NCI-H345 (cell line): ENCODE results near the gene MANBA.
A peak's percentile ranks its signal among the peaks of the same experiment; 100 is the strongest.

ENCODE experiments used
- DNase-seq: peaks from one replicate; lab custom pipeline; 2025; lab: John Stamatoyannopoulos, UW

MANBA gene

DNA sequence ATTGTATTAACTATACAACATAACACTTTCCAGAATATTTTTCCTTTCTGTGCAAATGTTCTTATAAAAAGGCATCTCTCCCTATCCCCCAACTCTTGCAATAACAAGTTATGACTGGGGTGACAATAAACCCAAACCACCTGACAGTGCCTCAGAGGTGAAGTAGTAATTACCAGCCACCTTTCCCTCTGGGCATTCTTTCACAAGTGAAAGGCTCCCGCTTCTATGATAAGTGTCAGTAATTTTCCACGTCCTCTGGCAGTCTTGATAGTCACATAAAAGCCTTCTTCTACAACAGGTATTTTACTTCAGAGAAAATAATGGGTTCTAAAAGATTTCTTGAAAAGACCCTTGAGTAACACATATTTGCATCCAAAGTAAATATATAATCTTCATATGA lies 82.7 kb downstream of the MANBA start:
- no peak for DNase-seq

DNA sequence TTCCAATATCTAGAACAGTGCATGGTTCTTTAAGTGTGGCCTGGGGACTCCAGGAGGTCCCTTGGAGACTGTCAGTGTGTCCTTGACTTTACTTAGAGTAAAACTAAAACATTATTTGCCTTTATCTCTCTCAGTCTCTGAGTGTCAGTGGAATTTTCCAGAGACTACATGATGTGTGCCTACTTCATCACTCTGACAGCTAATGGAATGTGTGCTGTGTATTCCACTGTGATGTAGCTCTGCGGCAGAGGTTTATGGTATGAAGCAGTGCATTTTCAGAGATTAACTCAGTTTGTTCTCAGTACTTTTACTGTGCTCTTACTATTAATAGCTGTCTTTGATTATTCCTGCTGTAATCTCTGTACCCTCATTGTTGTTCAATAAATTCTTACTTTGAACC lies 85.6 kb downstream of the MANBA start:
- no peak for DNase-seq

DNA sequence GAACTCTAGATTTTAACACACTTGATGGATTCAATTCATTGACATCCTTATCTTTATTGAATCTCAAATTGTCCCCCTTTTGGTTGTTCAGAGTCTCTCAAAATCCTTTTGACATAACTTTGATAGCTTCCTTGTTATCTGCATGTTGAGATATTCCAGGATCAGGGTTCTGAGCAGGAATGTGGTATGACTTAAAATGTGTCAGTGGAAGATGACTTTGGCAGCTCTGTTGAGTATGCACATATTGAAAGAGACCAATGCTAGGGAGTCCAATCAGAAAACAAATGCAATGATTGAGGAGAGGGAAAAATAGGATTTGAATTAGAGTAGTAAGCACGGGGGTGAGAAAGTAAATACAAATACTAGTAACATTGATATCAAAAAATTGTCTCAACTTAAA lies 93.8 kb downstream of the MANBA start:
- DNase-seq: no peak

DNA sequence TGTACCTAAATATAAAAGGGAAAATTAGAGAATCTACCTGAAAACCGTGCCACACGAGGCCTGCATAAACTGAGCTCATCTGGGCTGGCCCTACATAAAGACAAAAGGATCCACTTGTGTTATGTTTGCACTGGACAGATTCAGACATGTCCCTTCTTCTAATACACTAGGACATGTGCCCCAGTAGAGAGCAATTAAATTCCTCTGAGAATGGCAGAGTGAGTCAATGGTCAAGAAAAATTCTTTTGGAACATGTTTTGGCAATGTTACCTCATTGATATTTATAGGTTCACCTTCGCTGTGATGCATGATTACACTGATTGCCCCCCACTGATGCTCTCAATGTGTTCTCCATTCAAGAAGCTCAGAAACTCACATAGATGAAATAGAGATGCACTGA lies 95.2 kb downstream of the MANBA start:
- DNase-seq: peak; percentile 4

DNA sequence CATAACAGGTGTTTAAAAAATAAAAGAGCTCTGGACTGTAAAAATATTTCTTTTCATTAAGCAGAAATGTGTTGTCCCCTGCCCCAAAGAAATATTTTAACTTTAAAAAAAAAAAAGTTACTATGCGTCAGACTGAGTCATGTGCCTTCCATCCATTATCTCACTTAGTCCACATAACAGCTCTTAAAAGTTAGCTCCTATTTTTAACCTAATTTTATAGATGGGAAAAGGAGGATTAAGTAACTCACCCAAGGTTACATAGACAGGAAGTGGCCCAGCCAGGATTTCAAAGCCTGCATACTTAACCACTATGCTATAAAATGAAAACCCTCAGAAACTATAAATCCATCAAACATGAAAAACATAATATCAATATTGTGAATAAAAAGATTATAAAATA lies 97.7 kb downstream of the MANBA start:
- no peak for DNase-seq

DNA sequence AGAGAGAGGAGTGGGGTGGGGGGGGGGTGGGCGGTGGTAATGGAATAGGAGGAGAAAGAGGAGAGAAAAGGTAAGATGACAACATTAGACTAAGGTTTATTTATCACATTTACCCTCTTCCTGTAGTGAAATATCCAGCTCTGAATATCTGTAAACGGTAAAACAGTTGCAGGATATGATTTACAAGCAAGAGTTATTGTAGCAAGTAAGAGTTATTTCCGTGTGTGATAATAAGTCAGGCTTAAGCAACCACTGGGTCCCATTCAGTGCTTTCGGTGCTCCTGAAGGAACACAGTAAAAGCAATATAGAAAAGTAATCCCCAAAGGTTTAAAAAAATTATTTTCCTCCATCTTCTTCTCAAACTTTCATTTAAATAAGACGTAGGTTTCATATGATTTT lies 103.6 kb downstream of the MANBA start:
- no peak for DNase-seq

DNA sequence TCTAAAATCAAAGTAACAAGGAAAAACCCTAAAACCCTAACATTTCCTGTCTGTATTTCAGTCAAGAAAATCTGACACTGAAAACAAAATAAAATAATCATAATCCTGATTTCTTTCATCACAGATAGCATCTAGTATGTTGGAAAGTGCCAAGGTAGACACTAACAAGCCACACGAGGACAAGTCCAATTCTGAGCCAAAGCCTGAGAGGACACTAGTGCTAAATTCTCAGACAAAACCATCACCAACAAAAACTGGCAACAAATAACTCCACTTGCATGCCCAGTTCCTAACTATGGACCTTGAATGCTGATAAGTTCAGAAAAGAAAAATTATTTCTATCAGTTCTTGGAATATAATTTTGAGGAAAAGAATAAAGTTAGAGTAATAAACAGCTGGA lies 113.7 kb downstream of the MANBA start:
- DNase-seq: no peak

DNA sequence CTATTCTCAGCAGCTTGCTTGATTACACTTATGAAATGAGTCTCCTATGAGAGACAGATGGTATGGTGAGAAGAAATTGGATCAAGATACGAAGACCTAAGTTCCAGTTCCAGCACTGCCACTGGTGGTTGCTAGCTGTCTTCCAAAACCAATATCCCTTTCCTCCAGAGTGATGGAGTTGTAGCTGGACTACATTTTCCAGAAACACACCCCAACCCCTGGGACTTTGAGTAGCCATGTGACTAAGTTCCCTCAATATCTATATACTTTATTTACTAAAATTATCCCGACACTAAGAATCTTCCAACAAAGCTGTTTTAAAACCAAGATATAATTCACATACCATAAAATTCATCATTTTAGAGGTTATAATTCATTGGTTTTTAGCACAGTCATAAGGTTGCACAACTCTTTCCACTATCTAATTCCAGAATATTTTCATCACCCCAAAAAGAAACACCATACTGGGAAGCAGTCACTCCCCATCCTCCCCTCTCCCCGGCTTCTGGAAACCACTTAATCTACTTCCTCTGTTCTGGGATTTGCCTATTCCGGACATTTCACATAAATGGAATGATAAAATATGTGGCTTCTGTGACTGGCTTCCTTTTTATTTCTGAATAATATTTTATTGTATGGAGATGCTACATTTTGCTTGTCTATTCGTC lies 118.0 kb downstream of the MANBA start:
- DNase-seq: no peak

DNA sequence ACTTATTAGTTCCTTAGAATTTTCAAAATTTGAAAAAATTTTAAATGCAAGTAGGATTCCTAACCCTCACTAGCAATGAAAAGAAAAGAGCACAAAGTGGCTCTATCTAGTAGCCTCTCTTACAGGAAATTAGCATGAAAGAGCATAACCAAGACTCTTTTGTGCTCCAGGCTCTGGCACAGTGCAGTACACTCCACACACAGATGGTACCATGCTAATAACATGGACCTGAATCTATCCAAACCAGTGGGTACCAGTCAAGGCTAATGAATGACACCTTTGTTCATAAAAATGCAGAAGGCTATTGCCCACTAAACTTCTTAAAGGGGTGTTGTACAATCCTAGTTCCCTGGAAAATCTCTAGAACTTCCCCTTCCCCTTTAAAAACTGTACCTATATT lies 119.0 kb downstream of the MANBA start:
- DNase-seq: no peak

DNA sequence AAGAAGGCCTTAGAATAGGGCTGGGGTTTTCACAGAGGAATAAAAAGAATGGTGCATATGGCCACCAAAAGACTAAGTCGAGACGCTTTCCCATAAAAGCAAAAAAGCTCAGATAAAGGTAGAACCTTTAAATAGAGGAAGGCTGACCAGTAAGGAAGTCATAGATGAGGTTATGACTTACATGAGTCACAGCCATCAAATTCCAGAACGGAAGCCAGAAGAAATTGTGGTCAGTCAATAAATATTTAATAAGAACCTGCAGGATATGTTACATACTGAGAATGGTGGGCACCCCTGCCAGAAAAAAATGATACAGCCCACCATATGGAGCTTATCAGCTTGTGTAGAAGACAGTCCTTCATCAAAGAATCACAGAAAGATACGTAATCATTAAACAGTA lies 120.1 kb downstream of the MANBA start:
- no peak for DNase-seq

DNA sequence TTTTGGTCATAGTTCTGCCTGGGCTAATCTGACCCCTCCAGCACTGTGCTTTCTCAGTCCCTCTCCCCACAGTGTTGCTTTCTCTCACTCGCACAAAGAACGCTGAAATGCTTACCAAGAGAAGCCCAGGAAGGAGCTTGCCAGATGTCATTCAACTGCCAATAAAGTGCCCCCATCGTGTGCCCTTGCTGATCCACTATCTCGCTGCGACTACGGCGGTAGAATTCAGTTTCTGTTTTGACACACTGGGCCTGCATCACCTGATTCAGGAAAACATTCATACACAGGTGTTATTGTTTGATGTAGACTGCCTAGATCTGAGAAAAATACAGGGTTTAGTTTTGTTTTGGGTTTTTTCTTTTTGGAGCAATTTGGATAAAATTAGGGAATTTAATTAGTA lies 121.2 kb downstream of the MANBA start:
- DNase-seq: no peak

DNA sequence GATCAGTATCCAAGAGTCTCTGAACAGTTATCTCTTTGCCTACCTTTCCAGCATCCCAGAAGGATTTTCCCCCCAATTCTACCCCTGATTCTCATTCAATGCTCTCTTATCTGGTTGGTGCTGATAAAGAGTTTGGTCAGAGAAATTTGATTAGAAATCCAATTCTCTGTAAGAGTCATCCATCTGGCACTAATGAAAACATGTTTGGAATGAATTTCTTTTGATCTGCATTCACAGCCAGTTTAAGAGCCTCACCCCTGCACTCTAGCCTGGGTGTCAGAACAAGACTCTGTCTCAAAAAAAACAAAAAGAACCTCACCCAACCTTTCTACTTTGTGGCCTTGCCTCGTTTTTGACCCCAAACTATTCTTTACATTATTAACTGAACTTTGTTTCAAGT lies 122.1 kb downstream of the MANBA start:
- DNase-seq: no peak

DNA sequence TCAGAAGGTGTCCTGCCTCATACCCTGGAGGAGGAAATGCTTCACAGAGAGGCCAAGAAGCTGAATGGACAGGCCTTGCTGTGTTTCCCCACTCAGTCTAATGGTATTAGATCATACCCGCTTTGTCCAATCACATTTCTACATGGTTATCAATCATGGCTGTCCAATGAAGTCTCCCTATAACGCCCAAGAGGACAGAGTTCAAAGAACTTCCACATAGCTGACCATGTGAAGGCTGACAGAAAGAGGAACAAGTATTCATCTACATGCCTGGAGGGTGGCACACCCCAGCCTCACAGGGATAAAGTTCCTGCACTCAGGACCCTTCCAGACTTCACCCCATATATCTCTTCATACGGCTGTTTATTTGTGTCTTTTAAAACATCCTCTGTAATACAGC lies 123.4 kb downstream of the MANBA start:
- no peak for DNase-seq

DNA sequence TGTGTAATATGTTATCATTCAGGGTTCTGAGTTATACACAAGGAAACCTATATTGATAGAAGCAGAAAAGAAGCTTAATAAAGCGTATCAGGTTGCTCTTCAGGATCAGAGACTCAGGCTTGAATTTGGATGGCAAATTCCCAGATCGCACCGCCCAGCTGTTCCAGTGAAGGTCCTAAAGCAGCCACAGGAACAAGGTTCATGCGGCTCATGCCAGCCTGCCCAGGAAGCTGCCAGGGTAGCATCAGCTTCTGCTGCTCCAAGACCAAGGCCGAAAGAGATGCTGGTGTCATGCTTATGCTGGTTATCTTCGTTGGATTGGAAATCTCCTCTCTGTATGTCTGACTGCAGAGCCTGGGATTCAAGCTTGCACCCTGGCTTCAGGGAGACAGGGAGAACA lies 127.7 kb downstream of the MANBA start:
- DNase-seq: no peak

DNA sequence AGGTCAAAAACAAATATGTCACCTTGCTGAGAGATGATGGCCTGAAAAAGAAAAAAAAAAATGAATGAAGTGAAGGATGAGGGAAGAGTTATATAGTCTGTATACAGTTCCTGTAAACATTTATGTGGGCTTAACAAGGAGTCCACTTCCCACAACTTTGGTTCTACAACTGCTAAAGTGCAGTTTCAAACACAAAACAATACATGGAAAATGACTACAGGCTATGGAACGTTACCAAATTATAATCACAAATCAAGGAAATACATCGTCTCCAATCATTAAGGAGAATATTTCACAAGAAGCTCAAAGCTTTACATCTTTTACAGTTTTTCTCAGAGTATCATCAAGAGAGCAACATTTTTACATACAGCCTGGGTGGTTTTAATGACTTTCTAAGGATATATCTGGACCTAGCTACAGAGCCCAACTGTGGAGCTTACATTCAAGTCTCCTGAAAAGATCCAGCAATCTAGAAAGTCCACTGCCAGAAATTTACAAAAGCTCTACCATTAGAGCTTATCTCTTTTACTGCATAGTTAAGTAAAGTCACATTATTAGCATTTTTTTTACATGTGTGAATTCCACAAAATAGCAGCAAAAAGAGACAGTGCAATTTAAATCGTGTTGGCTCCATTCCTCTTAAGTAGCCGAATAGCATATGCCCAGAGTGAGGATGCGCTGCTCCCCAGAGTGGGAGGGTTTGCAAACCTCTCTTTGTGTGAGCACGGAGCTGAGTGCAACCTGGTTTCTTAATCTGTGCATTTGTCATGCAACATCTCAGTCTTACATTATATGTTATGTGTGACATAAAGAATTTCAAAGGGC lies 128.3 kb downstream of the MANBA start:
- DNase-seq: no peak

DNA sequence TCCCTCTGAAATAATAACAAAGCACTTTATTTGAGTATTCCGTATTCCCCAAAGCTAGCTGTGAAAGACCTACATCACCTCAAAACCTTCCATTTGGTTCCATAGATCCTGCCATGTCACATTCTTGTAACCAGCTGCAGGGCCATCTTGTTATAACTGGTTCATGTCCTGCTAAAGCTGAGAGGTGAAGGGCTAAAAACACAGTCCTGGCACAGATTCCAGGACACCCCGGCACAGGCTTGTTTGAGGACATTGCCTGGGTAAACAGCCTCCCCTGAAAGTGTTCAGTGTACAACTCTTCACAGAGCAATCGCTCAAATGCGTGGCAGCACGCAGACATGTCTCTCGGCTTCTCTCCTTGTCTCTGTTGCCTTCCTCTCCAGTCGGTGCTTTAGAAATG lies 129.2 kb downstream of the MANBA start:
- DNase-seq: no peak

DNA sequence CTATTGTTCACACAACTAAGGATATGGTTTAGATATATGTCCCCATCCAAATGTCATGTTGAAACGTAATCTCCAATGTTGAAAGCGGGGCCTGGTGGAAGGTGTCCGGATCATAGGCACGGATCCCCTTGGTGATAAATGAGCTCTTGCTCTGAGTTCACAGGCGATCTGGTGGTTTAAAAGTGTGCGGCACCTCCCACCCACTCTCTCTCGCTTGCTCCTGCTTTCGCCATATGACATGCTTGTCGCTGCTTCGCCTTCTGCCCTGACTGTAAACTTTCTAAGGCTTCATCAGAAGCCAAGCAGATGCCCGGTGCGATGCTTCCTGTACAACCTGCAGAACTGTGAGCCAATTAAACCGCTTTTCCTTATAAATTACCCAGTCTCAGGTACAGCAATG lies 131.1 kb downstream of the MANBA start:
- no peak for DNase-seq

DNA sequence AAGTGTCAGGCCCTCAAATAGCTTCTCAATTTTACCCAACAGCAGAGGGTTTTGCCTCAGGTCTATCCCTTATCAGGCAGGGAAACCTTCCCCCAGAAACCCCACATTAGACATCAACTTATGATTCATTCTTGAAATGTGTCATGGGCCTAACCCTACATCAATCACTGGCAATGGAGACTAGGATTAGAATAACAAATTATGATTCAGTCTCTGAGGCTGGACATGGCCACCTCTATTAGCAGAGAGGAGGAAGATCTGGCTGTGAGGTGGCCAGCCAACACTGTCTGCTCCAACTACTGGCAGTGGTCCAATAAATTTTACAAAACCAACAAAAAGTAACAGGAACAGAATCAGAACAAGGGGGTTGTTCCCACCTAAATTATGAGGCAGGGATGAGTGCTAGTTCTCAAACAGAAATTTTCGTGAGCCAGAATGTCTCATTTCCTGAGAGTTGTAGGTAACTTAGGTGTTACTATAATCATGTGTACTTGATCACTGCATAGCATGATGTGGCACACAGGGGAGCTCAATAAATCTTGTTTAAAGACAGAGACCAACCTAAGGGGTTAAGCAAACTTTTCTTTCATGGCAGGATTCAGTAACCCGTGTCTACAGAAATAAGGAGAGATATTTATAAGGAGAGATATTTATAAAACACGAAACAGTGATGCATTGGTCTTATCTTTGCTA lies 132.8 kb downstream of the MANBA start:
- DNase-seq: no peak

DNA sequence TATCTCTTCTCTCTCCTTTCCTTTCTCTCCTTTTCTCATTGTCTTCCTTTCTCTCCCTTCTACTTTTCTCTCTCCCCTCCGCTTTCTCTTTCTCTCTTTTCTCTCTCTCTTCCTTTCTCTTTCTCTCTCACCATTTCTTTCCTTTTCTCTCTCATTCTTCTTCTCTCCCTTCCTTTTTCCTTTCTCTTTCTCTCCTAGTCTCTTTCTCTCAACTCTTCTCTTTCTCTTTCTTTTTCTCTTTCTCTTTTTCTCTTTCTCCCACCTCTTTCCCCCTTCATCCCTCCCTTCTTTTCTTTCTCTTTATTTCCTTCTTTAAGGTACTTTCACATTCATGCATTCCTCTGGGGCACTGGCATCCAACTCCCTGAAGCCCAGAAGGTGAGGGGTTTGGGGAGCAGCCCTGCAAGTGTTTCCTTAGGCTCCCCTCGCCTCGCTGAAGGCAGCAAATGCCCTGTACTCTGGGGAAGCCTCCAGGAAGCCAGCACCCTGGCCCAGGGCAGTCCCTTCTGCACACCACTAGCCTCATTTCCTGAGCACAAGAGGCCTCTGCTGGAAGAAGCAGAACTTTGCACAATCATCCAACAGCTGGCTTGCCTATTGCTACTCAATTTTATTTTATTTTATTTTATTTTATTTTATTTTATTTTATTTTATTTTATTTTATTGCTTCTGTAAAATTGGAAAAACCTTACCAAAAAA lies 135.4 kb downstream of the MANBA start:
- no peak for DNase-seq

DNA sequence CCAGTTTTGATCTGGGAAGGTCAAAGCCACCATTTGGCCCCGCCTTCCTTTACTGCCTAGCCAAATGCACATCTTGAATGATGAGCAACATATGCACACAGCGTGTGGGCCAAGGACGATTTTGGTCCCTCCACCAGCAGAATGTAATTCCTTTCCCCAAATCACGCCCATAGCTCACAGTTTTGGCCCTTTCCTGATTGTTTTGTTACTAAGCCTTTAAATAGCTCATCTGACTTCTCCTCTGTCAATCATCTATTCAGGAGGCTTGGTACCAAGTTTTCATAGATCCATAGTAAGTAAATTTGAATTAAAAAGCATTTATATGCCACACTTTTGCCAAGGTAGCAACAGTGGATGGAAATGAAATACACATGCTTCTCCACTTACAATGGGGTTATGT lies 136.3 kb downstream of the MANBA start:
- DNase-seq: no peak

DNA sequence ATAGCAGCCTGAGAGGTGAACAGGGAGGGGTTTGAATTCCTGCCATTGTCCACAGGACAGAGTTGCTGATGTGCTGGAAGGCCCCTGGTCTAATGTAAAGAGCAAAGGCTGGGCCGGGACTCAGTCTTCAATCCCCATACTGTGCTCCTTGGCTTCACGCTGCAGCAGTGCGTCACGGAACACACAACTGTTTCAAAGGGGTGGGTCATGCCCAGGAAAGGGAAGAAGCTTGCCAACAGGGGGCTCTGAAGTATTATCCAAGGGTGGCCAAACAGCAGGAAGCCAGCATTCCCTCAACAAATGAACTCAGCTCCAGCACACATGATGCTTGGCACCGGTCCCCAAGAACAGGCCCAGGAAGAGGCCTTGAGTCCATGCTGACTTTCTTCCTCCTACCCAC lies 137.1 kb downstream of the MANBA start:
- peak; percentile 25 for DNase-seq

DNA sequence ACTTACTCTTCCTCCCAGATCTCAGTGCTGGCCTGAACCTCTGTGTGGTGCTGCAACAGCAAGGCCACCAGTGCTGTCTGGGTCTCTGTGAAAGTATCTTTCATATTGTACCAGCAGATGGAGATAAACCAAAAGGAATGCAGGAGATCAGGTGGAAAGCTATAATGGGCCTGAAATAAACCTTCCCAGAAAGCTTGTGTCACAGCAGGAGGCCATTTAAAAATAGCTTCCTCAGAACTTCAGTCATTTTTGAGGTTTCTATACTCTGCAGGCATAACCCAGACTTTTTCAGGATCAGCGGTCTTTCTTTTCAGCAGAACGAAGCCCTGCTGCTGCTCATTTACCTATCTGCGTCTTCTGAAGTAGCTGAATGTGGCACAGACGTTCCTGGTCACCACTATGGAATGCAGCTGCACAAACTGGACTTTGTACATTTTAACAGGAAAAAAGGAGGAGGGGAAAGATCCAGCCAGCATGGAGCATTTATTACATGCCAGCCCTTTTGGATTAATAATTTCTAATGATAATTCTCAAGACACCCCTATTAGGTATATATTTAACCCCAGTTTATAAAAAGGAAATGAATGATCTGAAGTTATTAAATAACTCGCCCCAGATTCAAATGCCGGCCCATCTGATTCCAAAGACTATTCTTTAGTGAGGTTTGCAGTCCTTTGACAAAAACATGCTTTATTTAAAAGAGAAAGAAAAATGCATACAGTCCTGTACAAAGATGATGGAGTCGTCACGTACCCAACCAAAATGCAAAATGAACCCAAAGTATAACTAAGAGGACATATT lies 139.9 kb downstream of the MANBA start:
- DNase-seq: peak; percentile 39
